Measurements from ENCODE around the gene TNNI2.

TNNI2 gene

DNA sequence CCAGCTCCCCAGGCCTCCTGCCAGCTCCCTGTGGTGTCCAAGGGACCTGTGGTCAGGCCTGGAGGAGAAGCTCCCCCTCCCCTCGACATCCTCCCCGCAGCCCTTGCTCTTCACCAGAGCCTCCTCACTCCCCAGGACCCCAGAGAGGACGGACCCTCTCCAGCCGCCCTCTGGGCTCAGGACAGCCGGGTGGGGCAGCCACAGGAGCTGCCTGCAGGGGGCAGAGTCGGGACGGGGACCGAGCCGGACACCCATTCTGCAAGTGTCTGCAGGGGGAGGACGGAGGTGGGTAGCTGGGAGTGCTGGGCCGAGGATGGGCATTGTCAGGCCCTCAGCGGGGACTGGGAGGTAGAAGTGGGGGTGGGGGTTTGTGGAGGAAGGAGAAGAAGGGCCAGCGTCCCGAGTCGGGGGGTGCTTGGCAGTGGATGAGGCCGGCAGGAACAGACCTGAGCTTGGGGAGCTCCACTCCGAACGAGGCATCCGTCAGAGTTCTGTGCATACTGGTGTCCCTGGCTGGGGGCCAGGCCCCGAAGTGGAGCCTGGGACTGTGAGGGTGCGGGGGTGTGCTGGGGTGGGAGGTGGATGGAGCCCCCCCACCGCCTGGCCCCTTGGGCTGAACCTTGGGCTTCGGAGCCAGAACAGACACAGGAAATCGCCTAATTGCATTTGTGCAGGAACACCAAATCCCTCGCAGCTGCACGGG lies 37.7 kb downstream of the TNNI2 start:
- ATAC-seq (ENCODE audit: low read depth) (peak; percentile 24; the same call in 2 of the 3 replicates), DNase-seq (ENCODE audit: low spot score) (peak; percentile 69)
- H3K9me3 ChIP-seq (ENCODE audit: severe bottlenecking): no peaks in the 10 kb centered on the region
- peak overlapping the region; percentile 93 for H3K27ac ChIP-seq (ENCODE audit: poor library complexity, severe bottlenecking)
- H3K36me3 ChIP-seq (ENCODE audit: low read depth): no peaks in the 10 kb centered on the region
- peaks cover 25% of the 10 kb centered on the region for H3K4me1 ChIP-seq (ENCODE audit: insufficient read depth, poor library complexity, severe bottlenecking)
- TF ChIP-seq, protein P1, sequence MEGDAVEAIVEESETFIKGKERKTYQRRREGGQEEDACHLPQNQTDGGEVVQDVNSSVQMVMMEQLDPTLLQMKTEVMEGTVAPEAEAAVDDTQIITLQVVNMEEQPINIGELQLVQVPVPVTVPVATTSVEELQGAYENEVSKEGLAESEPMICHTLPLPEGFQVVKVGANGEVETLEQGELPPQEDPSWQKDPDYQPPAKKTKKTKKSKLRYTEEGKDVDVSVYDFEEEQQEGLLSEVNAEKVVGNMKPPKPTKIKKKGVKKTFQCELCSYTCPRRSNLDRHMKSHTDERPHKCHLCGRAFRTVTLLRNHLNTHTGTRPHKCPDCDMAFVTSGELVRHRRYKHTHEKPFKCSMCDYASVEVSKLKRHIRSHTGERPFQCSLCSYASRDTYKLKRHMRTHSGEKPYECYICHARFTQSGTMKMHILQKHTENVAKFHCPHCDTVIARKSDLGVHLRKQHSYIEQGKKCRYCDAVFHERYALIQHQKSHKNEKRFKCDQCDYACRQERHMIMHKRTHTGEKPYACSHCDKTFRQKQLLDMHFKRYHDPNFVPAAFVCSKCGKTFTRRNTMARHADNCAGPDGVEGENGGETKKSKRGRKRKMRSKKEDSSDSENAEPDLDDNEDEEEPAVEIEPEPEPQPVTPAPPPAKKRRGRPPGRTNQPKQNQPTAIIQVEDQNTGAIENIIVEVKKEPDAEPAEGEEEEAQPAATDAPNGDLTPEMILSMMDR (IDR thresholded peaks at IDR 0.05; ENCODE audit: poor library complexity, severe bottlenecking): peak; percentile 33
- no peaks in the 10 kb centered on the region for H3K27me3 ChIP-seq (ENCODE audit: insufficient read depth, poor library complexity, severe bottlenecking)
- peak overlapping the region; percentile 19 for H3K4me3 ChIP-seq (ENCODE audit: severe bottlenecking)

DNA sequence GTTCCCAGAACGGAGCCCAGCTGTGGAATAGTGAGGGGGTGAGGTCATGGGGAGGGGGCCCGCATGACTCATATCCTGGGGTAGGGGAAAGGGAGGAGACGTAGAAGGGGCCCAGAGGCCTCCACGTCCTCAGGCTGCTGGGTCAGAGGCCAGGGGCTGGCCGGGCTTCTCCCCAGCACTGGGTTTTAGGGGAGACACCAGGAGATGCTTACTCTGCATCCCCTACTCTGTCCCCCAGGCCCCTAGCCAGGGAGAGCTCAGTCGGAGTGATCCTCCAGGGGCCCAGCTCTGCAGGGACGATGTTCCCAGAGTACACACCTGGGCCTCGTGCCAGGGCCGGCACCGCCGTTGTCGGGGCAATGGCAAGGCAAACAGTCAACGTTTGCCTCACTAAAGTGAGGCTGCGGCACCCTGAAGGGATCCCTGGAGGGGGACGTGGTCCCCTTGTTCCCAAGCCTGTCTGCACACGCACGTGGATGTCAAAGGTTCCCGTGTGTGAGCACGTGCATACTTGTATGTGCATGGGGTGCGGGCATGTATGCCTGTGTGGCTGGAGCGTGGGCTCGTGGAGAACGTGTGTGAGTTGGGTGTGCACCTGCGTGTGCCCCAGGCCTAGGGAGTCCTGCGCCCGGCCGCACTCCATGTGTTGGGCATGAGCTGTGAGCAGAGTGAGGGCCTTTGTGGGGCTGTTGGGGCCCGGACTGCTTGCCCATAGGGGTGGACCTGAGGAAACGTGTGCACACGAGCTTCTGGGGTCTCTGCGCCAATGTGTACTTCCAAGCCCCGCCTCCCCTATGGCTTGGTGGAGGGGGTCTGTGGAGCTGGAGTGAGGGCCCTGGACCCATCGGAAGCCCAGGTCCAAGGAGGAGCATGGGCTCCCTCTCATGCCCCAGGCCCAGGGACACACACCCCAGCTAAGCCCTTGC lies 38.7 kb downstream of the TNNI2 start:
- H3K27ac ChIP-seq (ENCODE audit: poor library complexity, severe bottlenecking): peak overlapping the region; percentile 93
- H3K4me3 ChIP-seq (ENCODE audit: severe bottlenecking): no peak overlapping the region
- no peaks in the 10 kb centered on the region for H3K9me3 ChIP-seq (ENCODE audit: severe bottlenecking)
- no peaks in the 10 kb centered on the region for H3K27me3 ChIP-seq (ENCODE audit: insufficient read depth, poor library complexity, severe bottlenecking)
- TF ChIP-seq, protein P1 (IDR thresholded peaks at IDR 0.05; ENCODE audit: poor library complexity, severe bottlenecking): no peak
- DNase-seq (ENCODE audit: low spot score) (peak; percentile 70), ATAC-seq (ENCODE audit: low read depth) (no peak)
- H3K4me1 ChIP-seq (ENCODE audit: insufficient read depth, poor library complexity, severe bottlenecking): peaks cover 25% of the 10 kb centered on the region
- H3K36me3 ChIP-seq (ENCODE audit: low read depth): no peaks in the 10 kb centered on the region

DNA sequence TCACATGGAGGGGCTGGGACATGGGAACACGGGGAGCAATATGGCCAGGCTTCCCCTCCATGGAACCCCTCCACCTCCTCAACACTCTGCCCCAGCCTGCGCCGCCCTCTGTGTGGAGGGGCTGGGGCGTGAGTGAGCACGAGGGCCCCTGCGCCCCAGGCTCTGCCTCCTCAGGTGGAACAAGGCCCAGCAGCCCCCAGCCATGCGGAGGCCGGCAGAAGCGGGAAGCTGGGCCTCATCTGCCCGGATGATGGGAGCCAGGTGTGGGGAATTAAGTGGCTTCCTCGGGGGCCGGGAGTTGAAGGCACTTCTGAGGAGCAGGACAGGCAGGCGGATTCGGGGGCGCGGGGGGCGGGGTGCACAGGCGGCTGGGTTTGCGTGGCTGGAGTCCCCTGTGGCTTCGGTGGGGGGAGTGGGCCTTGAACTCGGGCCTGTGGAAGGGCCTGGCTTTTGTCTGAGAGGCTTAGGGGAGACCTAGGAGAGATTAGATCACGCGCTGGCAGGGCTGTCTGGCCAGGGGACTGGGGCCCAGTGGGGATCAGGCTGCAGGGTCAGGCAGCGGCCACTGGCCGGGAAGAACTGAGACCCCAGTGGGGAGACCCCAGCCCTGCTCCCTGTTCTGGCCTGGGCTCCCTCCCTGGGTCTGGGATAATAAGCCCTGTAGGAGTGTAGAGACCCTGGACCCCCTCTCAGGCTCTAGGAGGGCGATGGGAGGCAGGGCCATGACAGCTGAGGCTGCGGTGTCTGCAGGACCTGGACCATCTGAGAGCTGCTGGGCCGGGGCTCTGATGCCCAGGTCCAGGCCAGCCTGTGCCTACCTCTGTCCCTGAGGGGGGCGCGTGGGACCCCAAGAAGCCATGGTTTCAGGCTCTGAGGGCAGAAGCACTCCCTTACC lies 39.6 kb downstream of the TNNI2 start:
- peak; percentile 61 for DNase-seq (ENCODE audit: low spot score)
- H3K4me3 ChIP-seq (ENCODE audit: severe bottlenecking): no peak overlapping the region
- TF ChIP-seq, protein P1 (IDR thresholded peaks at IDR 0.05; ENCODE audit: poor library complexity, severe bottlenecking): no peak
- no peak for ATAC-seq (ENCODE audit: low read depth)
- no peaks in the 10 kb centered on the region for H3K27me3 ChIP-seq (ENCODE audit: insufficient read depth, poor library complexity, severe bottlenecking)
- no peaks in the 10 kb centered on the region for H3K36me3 ChIP-seq (ENCODE audit: low read depth)
- peak overlapping the region; percentile 93 for H3K27ac ChIP-seq (ENCODE audit: poor library complexity, severe bottlenecking)
- peaks cover 18% of the 10 kb centered on the region for H3K4me1 ChIP-seq (ENCODE audit: insufficient read depth, poor library complexity, severe bottlenecking)
- H3K9me3 ChIP-seq (ENCODE audit: severe bottlenecking): no peaks in the 10 kb centered on the region

DNA sequence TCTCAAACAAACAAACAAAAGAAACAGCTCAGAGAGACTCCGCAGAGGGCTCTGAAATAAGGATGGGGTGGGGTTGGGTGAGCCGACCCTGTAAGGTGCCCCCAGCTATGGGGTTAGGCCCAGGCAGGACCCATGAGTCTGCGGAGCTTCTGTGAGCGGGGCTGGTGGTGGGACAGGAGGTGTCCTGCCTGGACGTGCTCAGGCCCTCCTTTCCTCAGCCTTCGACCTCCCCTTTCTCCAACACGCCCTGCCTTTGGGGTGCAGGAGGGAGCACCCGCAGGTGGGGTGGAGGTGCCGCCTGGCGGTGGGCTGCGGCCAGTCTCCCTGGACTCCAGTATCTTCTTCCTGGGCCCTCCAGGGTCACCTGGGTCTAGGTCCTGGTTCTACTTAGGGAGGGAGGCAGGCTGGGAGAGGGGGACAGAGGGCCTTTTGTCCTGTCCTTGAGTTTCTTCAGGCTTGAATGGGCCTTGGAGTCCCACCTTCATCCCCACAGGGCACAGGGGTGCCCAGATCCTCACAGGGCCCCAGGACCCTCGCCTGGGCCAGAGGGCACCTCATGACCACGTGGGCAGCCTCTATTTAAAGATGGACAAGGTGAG lies 40.7 kb downstream of the TNNI2 start:
- H3K27me3 ChIP-seq (ENCODE audit: insufficient read depth, poor library complexity, severe bottlenecking): no peaks in the 10 kb centered on the region
- H3K36me3 ChIP-seq (ENCODE audit: low read depth): no peaks in the 10 kb centered on the region
- peaks cover 16% of the 10 kb centered on the region for H3K4me1 ChIP-seq (ENCODE audit: insufficient read depth, poor library complexity, severe bottlenecking)
- H3K27ac ChIP-seq (ENCODE audit: poor library complexity, severe bottlenecking): peak overlapping the region; percentile 27
- TF ChIP-seq, protein P1 (IDR thresholded peaks at IDR 0.05; ENCODE audit: poor library complexity, severe bottlenecking): no peak
- no peaks in the 10 kb centered on the region for H3K9me3 ChIP-seq (ENCODE audit: severe bottlenecking)
- no peak overlapping the region for H3K4me3 ChIP-seq (ENCODE audit: severe bottlenecking)
- ATAC-seq (ENCODE audit: low read depth) (no peak), DNase-seq (ENCODE audit: low spot score) (peak; percentile 47)

All from RWPE2 (cell line).